ENCODE measurements around the gene CCDC186. TPM values are rescaled to one million over a fixed set of nuclear protein-coding genes. Genes with fewer than 3 reads are reported as not detected.

The CCDC186 gene
- total RNA-seq (34.2 TPM), polyA plus RNA-seq (ENCODE audit: insufficient read depth, low read depth, low replicate concordance) (4.7 TPM)
- long read RNA-seq, donor 1, partial matches to known transcripts, result 0 of 4 reads
- long read RNA-seq, donor 1, other reads (novel, unspliced or antisense), result 0 of 4 reads
- long read RNA-seq, donor 2, partial matches to known transcripts, result 0 of 2 reads
- long read RNA-seq, donor 2, other reads (novel, unspliced or antisense), result 0 of 2 reads
- long read RNA-seq, donor 3, full-length matches to known transcripts, result 13 of 13 reads
- long read RNA-seq, donor 3, partial matches to known transcripts, result 0 of 13 reads
- long read RNA-seq, donor 3, other reads (novel, unspliced or antisense), result 0 of 13 reads
- long read RNA-seq, donor 4, partial matches to known transcripts, result 0 of 1 reads
- long read RNA-seq, donor 4, other reads (novel, unspliced or antisense), result 0 of 1 reads
- long read RNA-seq, donor 5, result 0 reads
- long read RNA-seq, donor 6, partial matches to known transcripts, result 0 of 6 reads
- long read RNA-seq, donor 6, other reads (novel, unspliced or antisense), result 0 of 6 reads
- long read RNA-seq, donor 7, full-length matches to known transcripts, result 3 of 21 reads
- long read RNA-seq, donor 7, partial matches to known transcripts, result 12 of 21 reads
- long read RNA-seq, donor 7, other reads (novel, unspliced or antisense), result 6 of 21 reads
- long read RNA-seq, donor 8, partial matches to known transcripts, result 0 of 3 reads
- long read RNA-seq, donor 8, other reads (novel, unspliced or antisense), result 0 of 3 reads
- long read RNA-seq, donor 9, partial matches to known transcripts, result 0 of 4 reads
- long read RNA-seq, donor 9, other reads (novel, unspliced or antisense), result 0 of 4 reads
- long read RNA-seq, donor 10, result 0 reads

DNA sequence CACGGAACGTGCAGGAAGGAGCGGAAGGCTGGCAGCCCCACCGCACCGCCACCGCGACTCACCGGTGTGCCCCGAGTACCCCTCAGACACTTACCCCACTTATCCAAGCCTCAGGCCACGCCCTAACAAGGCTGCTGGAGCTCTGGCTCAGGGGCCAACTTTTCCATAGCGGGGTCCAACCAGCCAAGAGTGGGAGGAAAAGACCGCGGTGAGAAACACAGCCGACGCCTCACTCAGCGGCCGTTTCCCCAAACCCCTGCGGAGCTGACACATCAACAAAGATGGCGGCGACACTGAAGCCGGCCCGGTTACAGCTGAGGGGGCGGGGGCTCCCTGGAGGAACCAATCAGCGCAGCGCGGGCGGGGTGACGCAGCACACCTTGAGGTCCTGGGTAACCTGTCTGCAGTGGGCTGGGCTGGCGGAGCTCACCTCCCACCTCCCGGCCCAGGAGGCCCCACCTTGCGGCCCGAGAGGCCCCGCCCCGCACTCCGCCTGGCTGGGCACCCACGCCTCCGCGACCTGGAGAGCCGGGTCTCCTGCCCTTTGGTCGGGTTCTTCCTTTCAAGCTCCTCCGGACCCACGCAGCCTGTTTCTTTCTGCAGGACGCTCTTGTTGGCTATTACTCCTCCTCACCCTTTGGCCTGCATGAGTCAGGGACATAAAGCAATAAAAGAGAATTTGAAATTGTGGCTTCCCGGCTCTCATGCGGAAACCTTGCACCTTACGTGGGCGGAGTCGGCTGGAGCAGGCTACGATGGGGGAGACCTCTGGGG lies at the start of gene CCDC186:
Gene CCDC186 (minus strand): TSS at position 283 of the 774 bp plus-strand sequence. CDS start 10,935 bp downstream, outside the sequence.
- intact Hi-C loops (cut with DNase I), result no loop called here
- H3K9me3 ChIP-seq (ENCODE audit: control insufficient read depth in 2 of 3, insufficient read depth in 1 of 3, low read length in 3 of 3), result no peaks in the 10 kb centered on the region
- DNase-seq, result peak; percentile 98 to 99 (median 98)
- peak; percentile 25 for FAIRE-seq
- peaks cover 0 to 8% (median 3%) of the 10 kb centered on the region in 3 donors for H3K4me1 ChIP-seq (ENCODE audit: control insufficient read depth in 2 of 3, insufficient read depth in 2 of 3, low read depth in 1 of 3, low read length in 3 of 3)
- peak within 1 kb of the TSS; percentile 87 to 96 for H3K27ac ChIP-seq (ENCODE audit: low read depth in 2 of 2, low read length in 2 of 2)
- no peaks in the 10 kb centered on the region for H3K27me3 ChIP-seq (ENCODE audit: control insufficient read depth, insufficient read depth, low read length)
- peak within 1 kb of the TSS; percentile 82 to 98 (median 84) for H3K9ac ChIP-seq (ENCODE audit: low read length in 3 of 3)
- peak within 1 kb of the TSS; percentile 86 to 97 (median 88) for H3K4me3 ChIP-seq (ENCODE audit: low read length in 3 of 3)
- H3K36me3 ChIP-seq (ENCODE audit: control insufficient read depth in 2 of 3, insufficient read depth in 3 of 3, low read length in 3 of 3), result no peaks in the 10 kb centered on the region
- TF ChIP-seq, protein P1, sequence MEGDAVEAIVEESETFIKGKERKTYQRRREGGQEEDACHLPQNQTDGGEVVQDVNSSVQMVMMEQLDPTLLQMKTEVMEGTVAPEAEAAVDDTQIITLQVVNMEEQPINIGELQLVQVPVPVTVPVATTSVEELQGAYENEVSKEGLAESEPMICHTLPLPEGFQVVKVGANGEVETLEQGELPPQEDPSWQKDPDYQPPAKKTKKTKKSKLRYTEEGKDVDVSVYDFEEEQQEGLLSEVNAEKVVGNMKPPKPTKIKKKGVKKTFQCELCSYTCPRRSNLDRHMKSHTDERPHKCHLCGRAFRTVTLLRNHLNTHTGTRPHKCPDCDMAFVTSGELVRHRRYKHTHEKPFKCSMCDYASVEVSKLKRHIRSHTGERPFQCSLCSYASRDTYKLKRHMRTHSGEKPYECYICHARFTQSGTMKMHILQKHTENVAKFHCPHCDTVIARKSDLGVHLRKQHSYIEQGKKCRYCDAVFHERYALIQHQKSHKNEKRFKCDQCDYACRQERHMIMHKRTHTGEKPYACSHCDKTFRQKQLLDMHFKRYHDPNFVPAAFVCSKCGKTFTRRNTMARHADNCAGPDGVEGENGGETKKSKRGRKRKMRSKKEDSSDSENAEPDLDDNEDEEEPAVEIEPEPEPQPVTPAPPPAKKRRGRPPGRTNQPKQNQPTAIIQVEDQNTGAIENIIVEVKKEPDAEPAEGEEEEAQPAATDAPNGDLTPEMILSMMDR (IDR thresholded peaks at IDR 0.05; ENCODE audit: borderline replicate concordance, extremely low read depth, insufficient read depth), result no peak

DNA sequence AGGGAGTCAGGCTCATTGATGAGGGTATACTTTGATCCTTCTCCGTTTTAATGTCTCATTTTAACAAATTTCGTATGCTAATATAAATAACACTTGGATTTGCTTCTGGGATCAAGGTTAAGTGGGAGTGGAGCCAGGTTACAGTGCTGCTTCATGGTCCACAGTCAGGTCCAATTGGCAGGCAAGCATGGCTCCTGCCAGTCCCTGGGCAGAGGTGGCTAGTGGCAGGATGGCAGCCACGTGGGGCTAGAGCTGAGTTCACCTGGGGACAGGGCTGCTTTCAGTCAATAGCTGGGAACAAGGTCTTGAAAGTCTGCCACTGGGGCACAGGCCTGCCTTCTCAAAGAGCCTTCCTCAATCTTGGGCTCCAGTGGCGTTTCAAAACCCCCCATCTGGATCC lies 49.1 kb upstream of the CCDC186 start:
- TF ChIP-seq, protein P1 (IDR thresholded peaks at IDR 0.05; ENCODE audit: borderline replicate concordance, extremely low read depth, insufficient read depth), result no peak
- Histone ChIP-seq H3K27me3 (ENCODE audit: control insufficient read depth, insufficient read depth, low read length) (no peaks in the 10 kb centered on the region), H3K27ac (ENCODE audit: low read depth in 2 of 2, low read length in 2 of 2) (no peak overlapping the region), H3K36me3 (ENCODE audit: control insufficient read depth in 2 of 3, insufficient read depth in 3 of 3, low read length in 3 of 3) (no peaks in the 10 kb centered on the region), H3K9me3 (ENCODE audit: control insufficient read depth in 2 of 3, insufficient read depth in 1 of 3, low read length in 3 of 3) (no peaks in the 10 kb centered on the region), H3K9ac (ENCODE audit: low read length in 3 of 3) (no peak overlapping the region), H3K4me1 (ENCODE audit: control insufficient read depth in 2 of 3, insufficient read depth in 2 of 3, low read depth in 1 of 3, low read length in 3 of 3) (no peaks in the 10 kb centered on the region), H3K4me3 (ENCODE audit: low read length in 3 of 3) (no peak overlapping the region)
- FAIRE-seq (no peak), DNase-seq (no peak)
- intact Hi-C loops (cut with DNase I), result no loop called here

DNA sequence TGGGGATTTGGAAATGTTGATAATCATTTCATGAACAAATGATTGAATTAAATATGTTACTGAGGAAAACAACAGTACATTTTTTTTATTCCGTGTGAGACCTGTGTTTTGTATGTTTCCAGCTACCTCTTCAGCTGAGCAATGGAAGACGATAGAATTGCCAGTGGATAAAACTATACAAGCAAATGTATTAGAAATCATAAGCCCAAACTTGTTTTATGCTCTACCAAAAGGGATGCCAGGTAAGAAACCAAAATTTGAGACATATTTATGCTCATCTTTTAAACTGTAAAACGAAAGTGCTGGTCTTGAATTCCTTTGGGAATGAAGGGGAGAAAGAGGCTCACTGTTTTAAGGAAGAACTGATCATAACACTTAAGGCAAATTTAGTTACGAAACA lies 47.2 kb upstream of the CCDC186 start:
- TF ChIP-seq, protein P1 (IDR thresholded peaks at IDR 0.05; ENCODE audit: borderline replicate concordance, extremely low read depth, insufficient read depth), result no peak
- Histone ChIP-seq H3K9ac (ENCODE audit: low read length in 3 of 3) (no peak overlapping the region), H3K4me3 (ENCODE audit: low read length in 3 of 3) (no peak overlapping the region), H3K9me3 (ENCODE audit: control insufficient read depth in 2 of 3, insufficient read depth in 1 of 3, low read length in 3 of 3) (no peaks in the 10 kb centered on the region), H3K27me3 (ENCODE audit: control insufficient read depth, insufficient read depth, low read length) (no peaks in the 10 kb centered on the region), H3K4me1 (ENCODE audit: control insufficient read depth in 2 of 3, insufficient read depth in 2 of 3, low read depth in 1 of 3, low read length in 3 of 3) (no peaks in the 10 kb centered on the region), H3K27ac (ENCODE audit: low read depth in 2 of 2, low read length in 2 of 2) (no peak overlapping the region), H3K36me3 (ENCODE audit: control insufficient read depth in 2 of 3, insufficient read depth in 3 of 3, low read length in 3 of 3) (no peaks in the 10 kb centered on the region)
- no peak for FAIRE-seq
- intact Hi-C loops (cut with DNase I), result no loop called here
- no peak for DNase-seq

Data from kidney (tissue), 22 donors.